K562 (cell line): ENCODE results near the gene STX2. TPM values are rescaled to one million over a fixed set of nuclear protein-coding genes. Genes with fewer than 3 reads are reported as not detected.

ENCODE experiments used
- MEF2A ChIP-seq: IDR thresholded peaks from 2 replicates; pipeline ENCODE4 v1.6.1; 2011; ENCODE audit warnings: low read depth, mild to moderate bottlenecking, low read length, moderate library complexity; ENCODE audit not compliant: control insufficient read depth
- NR3C1 ChIP-seq: sonication (generic); formaldehyde crosslinking; IDR thresholded peaks from 2 replicates; pipeline ENCODE4 v1.8.1; 2022; ENCODE audit warnings: missing genetic modification reagents
- PCBP1 ChIP-seq: fragments of 200-400 bp; formaldehyde crosslinking; IDR thresholded peaks from 2 replicates; pipeline ENCODE4 v1.6.1; 2018; ENCODE audit warnings: mild to moderate bottlenecking, low read depth, low read length; ENCODE audit not compliant: poor library complexity, severe bottlenecking
- PTTG1 ChIP-seq: fragments of 450-650 bp; IDR thresholded peaks from 2 replicates; pipeline ENCODE4 v1.6.1; 2016; ENCODE audit warnings: low read depth, mild to moderate bottlenecking, missing genetic modification characterization, missing compliant biosample characterization
- RNF2 ChIP-seq: sonication (generic); IDR thresholded peaks from 2 replicates; pipeline ENCODE4 v1.6.1; 2016
- SMC3 ChIP-seq: conservative IDR thresholded peaks from 2 replicates; pipeline ENCODE4 v1.6.1; 2011; ENCODE audit warnings: low read depth, low read length, improper control_type of control experiment; ENCODE audit not compliant: insufficient read depth
- TBP ChIP-seq: optimal IDR thresholded peaks from 2 replicates; pipeline ENCODE3; 2011; ENCODE audit warnings: low read depth, low read length, improper control_type of control experiment
- XRCC3 ChIP-seq: fragments of 450-650 bp; IDR thresholded peaks from 2 replicates; pipeline ENCODE4 v1.6.1; 2017; ENCODE audit warnings: mild to moderate bottlenecking, moderate library complexity
- ZNF165 ChIP-seq: fragments of 250-450 bp; sonication (Bioruptor Pico); IDR thresholded peaks from 2 replicates; pipeline ENCODE4 v1.4.0; 2020; ENCODE audit warnings: borderline replicate concordance
- ZNF232 ChIP-seq: sonication (generic); formaldehyde crosslinking; IDR thresholded peaks from 2 replicates; pipeline ENCODE4 v1.8.0; 2022; ENCODE audit warnings: mild to moderate bottlenecking, missing genetic modification reagents
- ZNF696 ChIP-seq: fragments of 250-450 bp; sonication (Bioruptor Pico); conservative IDR thresholded peaks from 2 replicates; pipeline ENCODE4 v1.4.0; 2020; ENCODE audit warnings: mild to moderate bottlenecking, moderate library complexity
- ZNF699 ChIP-seq: fragments of 250-450 bp; sonication (Bioruptor Pico); IDR thresholded peaks from 2 replicates; pipeline ENCODE4 v1.8.0; 2021; ENCODE audit warnings: mild to moderate bottlenecking, moderate library complexity; ENCODE audit not compliant: insufficient replicate concordance
- polyA plus RNA-seq, 8 experiments: library from polyadenylated mRNA; depleted of rRNA in 4 of 8; stranded (reverse) in 5 of 8; unstranded in 3 of 8; fragments of >200 nt; fragmentation: Nextera tagmentation in 2 of 8; fragmentation: Illumina TruSeq in 1 of 8; extraction: Ambion mirVana in 2 of 8; extraction: Trizol in 1 of 8; gene quantifications; 2 replicates each; pipeline versions ENCODE4 v1.2.1 to v1.2.3, GENCODE V29; 2011 to 2014; ENCODE audit warnings: inconsistent platforms in 1 of 8, missing spikeins in 1 of 8
- total RNA-seq, 7 experiments: library from RNA; depleted of rRNA in 6 of 7; stranded (reverse); fragments of >200 nt in 6 of 7; fragmentation: Illumina TruSeq in 2 of 7; extraction: Trizol in 2 of 7; gene quantifications; 2 replicates each; pipeline versions ENCODE4 v1.2.1 to v1.2.3, GENCODE V29; 2011 to 2021; ENCODE audit warnings: low replicate concordance in 1 of 7
- TF ChIP-seq, protein P1 (sequence below): fragments of 250-450 bp; sonication (Bioruptor Pico); IDR thresholded peaks from 2 replicates; pipeline ENCODE4 v1.9.0; 2021; ENCODE audit warnings: mild to moderate bottlenecking, inconsistent platforms
- TF ChIP-seq, protein P2 (sequence below): fragments of 450-650 bp; IDR thresholded peaks from 2 replicates; pipeline ENCODE4 v1.6.1; 2017; ENCODE audit warnings: antibody characterized with exemption, mild to moderate bottlenecking
- TF ChIP-seq, protein P3 (sequence below): fragments of 250-450 bp; sonication (Bioruptor Pico); IDR thresholded peaks from 2 replicates; pipeline ENCODE4 v1.5.0; 2020; ENCODE audit warnings: mild to moderate bottlenecking, borderline replicate concordance
- TF ChIP-seq, protein P4 (sequence below): IDR thresholded peaks from 2 replicates; pipeline ENCODE4 v1.6.1; 2011; ENCODE audit not compliant: insufficient read length; ENCODE audit errors: extremely low read depth

STX2 gene
- total and polyA plus RNA-seq, 9 of the 15 experiments (the other 6 are each of a cell fraction or from before 2014, with no cell fraction given) = 22.2 to 54.6 (median 30.8) TPM

DNA sequence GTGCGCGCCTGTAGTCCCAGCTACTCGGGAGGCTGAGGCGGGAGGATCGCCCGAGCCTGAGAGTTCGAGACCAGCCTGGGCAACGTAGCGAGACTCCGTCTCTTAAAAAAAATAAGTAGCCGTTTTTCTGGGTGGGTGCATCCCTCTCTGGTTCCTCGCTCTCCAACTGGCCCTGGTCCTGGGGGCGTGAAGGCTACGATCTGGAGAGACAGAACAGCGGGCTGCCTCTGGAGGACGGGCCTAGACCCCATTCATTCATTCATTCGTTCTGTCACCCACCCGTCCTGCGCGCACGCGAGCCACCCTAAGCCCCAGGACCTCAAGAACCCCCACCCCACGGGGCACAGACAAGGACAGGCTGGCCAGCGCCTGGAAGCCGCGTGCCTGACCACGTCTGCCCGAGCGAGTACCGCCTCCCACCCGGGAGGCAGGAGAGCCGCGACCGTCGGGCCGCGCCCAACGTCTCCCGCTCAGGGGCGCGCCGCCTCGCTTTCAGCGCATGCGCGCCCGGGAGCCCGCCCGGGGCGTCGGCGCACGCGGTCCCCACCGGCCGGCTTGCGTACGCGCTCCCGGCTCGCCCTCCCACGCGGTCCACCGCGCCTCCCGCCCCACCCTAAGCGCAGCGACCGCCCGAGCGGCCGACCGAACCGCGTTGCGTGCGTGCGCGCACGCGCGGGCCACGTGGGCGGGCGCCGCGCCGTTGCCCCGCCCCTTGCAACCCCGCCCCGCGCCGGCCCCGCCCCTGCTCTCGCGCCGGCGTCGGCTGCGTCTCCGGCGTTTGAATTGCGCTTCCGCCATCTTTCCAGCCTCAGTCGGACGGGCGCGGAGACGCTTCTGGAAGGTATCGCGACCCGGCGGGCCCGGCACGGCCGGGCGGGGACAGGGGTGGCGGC lies 32.5 kb upstream of the STX2 start, which contains the start of gene RAN (continued):
- TF ChIP-seq ZNF699 (CRISPR knock-in tag) = no peak
- TF ChIP-seq, protein P1, sequence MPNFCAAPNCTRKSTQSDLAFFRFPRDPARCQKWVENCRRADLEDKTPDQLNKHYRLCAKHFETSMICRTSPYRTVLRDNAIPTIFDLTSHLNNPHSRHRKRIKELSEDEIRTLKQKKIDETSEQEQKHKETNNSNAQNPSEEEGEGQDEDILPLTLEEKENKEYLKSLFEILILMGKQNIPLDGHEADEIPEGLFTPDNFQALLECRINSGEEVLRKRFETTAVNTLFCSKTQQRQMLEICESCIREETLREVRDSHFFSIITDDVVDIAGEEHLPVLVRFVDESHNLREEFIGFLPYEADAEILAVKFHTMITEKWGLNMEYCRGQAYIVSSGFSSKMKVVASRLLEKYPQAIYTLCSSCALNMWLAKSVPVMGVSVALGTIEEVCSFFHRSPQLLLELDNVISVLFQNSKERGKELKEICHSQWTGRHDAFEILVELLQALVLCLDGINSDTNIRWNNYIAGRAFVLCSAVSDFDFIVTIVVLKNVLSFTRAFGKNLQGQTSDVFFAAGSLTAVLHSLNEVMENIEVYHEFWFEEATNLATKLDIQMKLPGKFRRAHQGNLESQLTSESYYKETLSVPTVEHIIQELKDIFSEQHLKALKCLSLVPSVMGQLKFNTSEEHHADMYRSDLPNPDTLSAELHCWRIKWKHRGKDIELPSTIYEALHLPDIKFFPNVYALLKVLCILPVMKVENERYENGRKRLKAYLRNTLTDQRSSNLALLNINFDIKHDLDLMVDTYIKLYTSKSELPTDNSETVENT = peak; percentile 89; the same call in 1 of the 2 replicates
- TF ChIP-seq, protein P2, sequence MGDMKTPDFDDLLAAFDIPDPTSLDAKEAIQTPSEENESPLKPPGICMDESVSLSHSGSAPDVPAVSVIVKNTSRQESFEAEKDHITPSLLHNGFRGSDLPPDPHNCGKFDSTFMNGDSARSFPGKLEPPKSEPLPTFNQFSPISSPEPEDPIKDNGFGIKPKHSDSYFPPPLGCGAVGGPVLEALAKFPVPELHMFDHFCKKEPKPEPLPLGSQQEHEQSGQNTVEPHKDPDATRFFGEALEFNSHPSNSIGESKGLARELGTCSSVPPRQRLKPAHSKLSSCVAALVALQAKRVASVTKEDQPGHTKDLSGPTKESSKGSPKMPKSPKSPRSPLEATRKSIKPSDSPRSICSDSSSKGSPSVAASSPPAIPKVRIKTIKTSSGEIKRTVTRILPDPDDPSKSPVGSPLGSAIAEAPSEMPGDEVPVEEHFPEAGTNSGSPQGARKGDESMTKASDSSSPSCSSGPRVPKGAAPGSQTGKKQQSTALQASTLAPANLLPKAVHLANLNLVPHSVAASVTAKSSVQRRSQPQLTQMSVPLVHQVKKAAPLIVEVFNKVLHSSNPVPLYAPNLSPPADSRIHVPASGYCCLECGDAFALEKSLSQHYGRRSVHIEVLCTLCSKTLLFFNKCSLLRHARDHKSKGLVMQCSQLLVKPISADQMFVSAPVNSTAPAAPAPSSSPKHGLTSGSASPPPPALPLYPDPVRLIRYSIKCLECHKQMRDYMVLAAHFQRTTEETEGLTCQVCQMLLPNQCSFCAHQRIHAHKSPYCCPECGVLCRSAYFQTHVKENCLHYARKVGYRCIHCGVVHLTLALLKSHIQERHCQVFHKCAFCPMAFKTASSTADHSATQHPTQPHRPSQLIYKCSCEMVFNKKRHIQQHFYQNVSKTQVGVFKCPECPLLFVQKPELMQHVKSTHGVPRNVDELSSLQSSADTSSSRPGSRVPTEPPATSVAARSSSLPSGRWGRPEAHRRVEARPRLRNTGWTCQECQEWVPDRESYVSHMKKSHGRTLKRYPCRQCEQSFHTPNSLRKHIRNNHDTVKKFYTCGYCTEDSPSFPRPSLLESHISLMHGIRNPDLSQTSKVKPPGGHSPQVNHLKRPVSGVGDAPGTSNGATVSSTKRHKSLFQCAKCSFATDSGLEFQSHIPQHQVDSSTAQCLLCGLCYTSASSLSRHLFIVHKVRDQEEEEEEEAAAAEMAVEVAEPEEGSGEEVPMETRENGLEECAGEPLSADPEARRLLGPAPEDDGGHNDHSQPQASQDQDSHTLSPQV = peak; percentile 62
- no peak for TF ChIP-seq SMC3
- TF ChIP-seq RNF2 = peak; percentile 62; the same call in 1 of the 2 replicates
- peak; percentile 82 for TF ChIP-seq TBP
- no peak for TF ChIP-seq PTTG1 (tag)
- 0 out of 2 replicates have a peak, but pooled peaks have one; percentile 7 for TF ChIP-seq NR3C1 (CRISPR knock-in tag)
- TF ChIP-seq XRCC3 = no peak
- no peak for TF ChIP-seq PCBP1
- no peak for TF ChIP-seq ZNF696
- TF ChIP-seq, protein P3, sequence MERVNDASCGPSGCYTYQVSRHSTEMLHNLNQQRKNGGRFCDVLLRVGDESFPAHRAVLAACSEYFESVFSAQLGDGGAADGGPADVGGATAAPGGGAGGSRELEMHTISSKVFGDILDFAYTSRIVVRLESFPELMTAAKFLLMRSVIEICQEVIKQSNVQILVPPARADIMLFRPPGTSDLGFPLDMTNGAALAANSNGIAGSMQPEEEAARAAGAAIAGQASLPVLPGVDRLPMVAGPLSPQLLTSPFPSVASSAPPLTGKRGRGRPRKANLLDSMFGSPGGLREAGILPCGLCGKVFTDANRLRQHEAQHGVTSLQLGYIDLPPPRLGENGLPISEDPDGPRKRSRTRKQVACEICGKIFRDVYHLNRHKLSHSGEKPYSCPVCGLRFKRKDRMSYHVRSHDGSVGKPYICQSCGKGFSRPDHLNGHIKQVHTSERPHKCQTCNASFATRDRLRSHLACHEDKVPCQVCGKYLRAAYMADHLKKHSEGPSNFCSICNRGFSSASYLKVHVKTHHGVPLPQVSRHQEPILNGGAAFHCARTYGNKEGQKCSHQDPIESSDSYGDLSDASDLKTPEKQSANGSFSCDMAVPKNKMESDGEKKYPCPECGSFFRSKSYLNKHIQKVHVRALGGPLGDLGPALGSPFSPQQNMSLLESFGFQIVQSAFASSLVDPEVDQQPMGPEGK (CRISPR knock-in tag) = no peak
- TF ChIP-seq, protein P4, sequence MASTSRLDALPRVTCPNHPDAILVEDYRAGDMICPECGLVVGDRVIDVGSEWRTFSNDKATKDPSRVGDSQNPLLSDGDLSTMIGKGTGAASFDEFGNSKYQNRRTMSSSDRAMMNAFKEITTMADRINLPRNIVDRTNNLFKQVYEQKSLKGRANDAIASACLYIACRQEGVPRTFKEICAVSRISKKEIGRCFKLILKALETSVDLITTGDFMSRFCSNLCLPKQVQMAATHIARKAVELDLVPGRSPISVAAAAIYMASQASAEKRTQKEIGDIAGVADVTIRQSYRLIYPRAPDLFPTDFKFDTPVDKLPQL = no peak
- no peak for TF ChIP-seq ZNF232 (CRISPR knock-in tag)
- no peak for TF ChIP-seq MEF2A
- no peak for TF ChIP-seq ZNF165 (CRISPR knock-in tag)
